GM12878 (cell line): ENCODE data around the gene CAT.
A peak's percentile ranks its signal among the peaks of the same experiment; 100 is the strongest.

ENCODE experiments used
- CHD1 ChIP-seq: IDR thresholded peaks from 2 replicates; pipeline ENCODE4 v1.6.1; 2012; ENCODE audit warnings: low read depth, low read length, improper control_type of control experiment
- CREB1 ChIP-seq: IDR thresholded peaks from 2 replicates; pipeline ENCODE4 v1.6.1; 2012; ENCODE audit warnings: low read depth, mild to moderate bottlenecking, inconsistent platforms
- CTCF ChIP-seq, 3 experiments: IDR thresholded peaks in 2 of 3; conservative IDR thresholded peaks in 1 of 3; 2 replicates each; pipeline ENCODE4 v1.5.1; 2011; ENCODE audit warnings: low read depth in 3 of 3, low read length in 3 of 3, mild to moderate bottlenecking in 3 of 3, control low read depth in 2 of 3, moderate library complexity in 2 of 3, inconsistent platforms in 1 of 3, mixed read lengths in 1 of 3; ENCODE audit not compliant: control insufficient read depth in 2 of 3, insufficient read depth in 1 of 3; ENCODE audit errors: extremely low read depth in 1 of 3
- EGR1 ChIP-seq, 2 experiments: IDR thresholded peaks; 1 replicate in 1 of 2; 2 replicates in 1 of 2; pipeline ENCODE4 v1.6.1; 2011 to 2012; ENCODE audit warnings: low read depth in 2 of 2, low read length in 2 of 2, borderline replicate concordance in 1 of 2, mild to moderate bottlenecking in 1 of 2, moderate library complexity in 1 of 2
- ELK1 ChIP-seq: IDR thresholded peaks from 2 replicates; pipeline ENCODE4 v1.6.1; 2012; ENCODE audit warnings: low read depth, low read length, improper control_type of control experiment
- ESRRA ChIP-seq: IDR thresholded peaks from 2 replicates; pipeline ENCODE4 v1.6.1; 2012; ENCODE audit warnings: mild to moderate bottlenecking, low read length, improper control_type of control experiment
- EZH2 ChIP-seq: IDR thresholded peaks from 2 replicates; pipeline ENCODE4 v1.6.1; 2012; ENCODE audit warnings: low read depth, mild to moderate bottlenecking, control low read depth, inconsistent platforms, low read length, borderline replicate concordance; ENCODE audit not compliant: control insufficient read depth
- FOXM1 ChIP-seq: IDR thresholded peaks from 2 replicates; pipeline ENCODE4 v1.6.1; 2012; ENCODE audit warnings: low read depth, mild to moderate bottlenecking, inconsistent platforms, low read length, moderate library complexity
- NFYB ChIP-seq: IDR thresholded peaks from 2 replicates; pipeline ENCODE4 v1.6.1; 2011; ENCODE audit warnings: low read depth, mild to moderate bottlenecking, low read length, improper control_type of control experiment, moderate library complexity; ENCODE audit not compliant: insufficient read depth
- POLR2A ChIP-seq: IDR thresholded peaks from 2 replicates; pipeline ENCODE4 v1.6.1; 2011; ENCODE audit warnings: low read depth, mild to moderate bottlenecking, low read length
- TAF1 ChIP-seq: IDR thresholded peaks from 2 replicates; pipeline ENCODE4 v1.6.1; 2011; ENCODE audit warnings: mild to moderate bottlenecking, low read depth, low read length, borderline replicate concordance
- TCF12 ChIP-seq: IDR thresholded peaks from 2 replicates; pipeline ENCODE4 v1.6.1; 2011; ENCODE audit warnings: low read depth, mild to moderate bottlenecking, low read length

GRCh38 chr11:34512840-34513681 lies 74.3 kb downstream of the CAT start:
- no peak for TF ChIP-seq FOXM1
- TF ChIP-seq CTCF (IDR thresholded peaks at IDR 0.05 in 2 of 3, conservative IDR thresholded peaks at IDR 0.05 in 1 of 3; ENCODE audit: control insufficient read depth in 2 of 3, extremely low read depth in 1 of 3, insufficient read depth in 1 of 3, low read depth in 3 of 3, low read length in 3 of 3): peak; percentile 75 to 93 (median 86)
- TF ChIP-seq TCF12: no peak
- TF ChIP-seq CHD1: no peak
- TF ChIP-seq EGR1 (IDR thresholded peaks at IDR 0.05; ENCODE audit: borderline replicate concordance in 1 of 2, low read depth in 2 of 2, low read length in 2 of 2): no peak
- 0 out of 2 replicates have a peak, but pooled peaks have one; percentile 28 for TF ChIP-seq CREB1
- TF ChIP-seq NFYB: no peak
- no peak for TF ChIP-seq POLR2A
- TF ChIP-seq ESRRA: no peak
- TF ChIP-seq TAF1: no peak
- no peak for TF ChIP-seq EZH2
- TF ChIP-seq ELK1: no peak
